ENCODE results near the gene DLST. TPM values are rescaled to one million over a fixed set of nuclear protein-coding genes. Genes with fewer than 3 reads are reported as not detected.

Gene DLST
- polyA plus RNA-seq, 2 of the 4 experiments (the other 2 are of a cell fraction): 102 to 129 TPM

DNA sequence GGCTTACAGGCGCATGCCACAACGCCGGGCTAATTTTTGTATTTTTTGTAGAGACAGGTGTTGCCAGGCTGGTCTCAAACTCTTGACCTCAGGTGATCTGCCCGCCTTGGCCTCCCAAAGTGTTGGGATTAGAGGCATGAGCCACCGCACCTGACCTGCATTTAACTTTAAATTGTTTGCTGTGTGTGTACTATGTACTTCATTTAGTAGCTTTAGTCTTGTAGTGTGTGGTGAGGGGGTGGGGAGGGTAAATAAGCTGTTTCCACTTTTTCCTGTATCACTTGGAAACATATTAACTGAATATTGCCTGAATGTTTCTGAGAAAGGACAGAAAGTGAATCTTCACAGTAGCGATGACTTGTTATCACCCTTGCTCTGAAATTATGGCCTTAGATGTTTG is 8.5 kb downstream of the DLST start (continued):
- TF ChIP-seq ZFP36 (IDR thresholded peaks at IDR 0.05; ENCODE audit: borderline replicate concordance, partially characterized antibody): no peak
- TF ChIP-seq RFX5 (IDR thresholded peaks at IDR 0.05): no peak

- CTCF ChIA-PET: interaction anchor here (1.1 to 15.6 kb wide), 5 partner anchors 16 to 197 kb away, joined by 3 to 173 read pairs (median 8); no protein-coding TSS in a partner anchor
Measured at GRCh38 chr14:74891870-74892269, 10.2 kb downstream of the DLST start.

DNA sequence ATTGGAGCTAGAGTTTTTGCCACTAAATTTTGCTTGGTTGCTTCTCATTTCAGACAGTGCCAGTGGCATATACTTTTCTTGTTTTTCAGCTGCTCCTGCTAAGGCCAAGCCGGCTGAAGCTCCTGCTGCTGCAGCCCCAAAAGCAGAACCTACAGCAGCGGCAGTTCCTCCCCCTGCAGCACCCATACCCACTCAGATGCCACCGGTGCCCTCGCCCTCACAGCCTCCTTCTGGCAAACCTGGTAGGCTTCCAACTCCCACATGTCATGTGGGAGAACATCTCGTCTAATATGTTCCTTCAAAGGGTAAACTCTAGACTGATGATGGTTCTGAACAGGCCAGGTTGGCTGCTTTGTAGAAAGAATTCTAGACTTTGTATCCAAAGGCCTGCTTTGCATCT is 11.0 kb downstream of the DLST start:
- DNase-seq (ENCODE audit: low read depth in 1 of 2, low spot score in 1 of 2) (no peak), ATAC-seq (no peak), FAIRE-seq (no peak)
- TF ChIP-seq HEYL (CRISPR knock-in tag; IDR thresholded peaks at IDR 0.05): no peak
- no peak for TF ChIP-seq ZFP36 (IDR thresholded peaks at IDR 0.05; ENCODE audit: borderline replicate concordance, partially characterized antibody)
- TF ChIP-seq POLR2AphosphoS2 (conservative IDR thresholded peaks at IDR 0.05; ENCODE audit: low read length): no peak
- no peak for TF ChIP-seq E2F6 (IDR thresholded peaks at IDR 0.05; ENCODE audit: borderline replicate concordance, low read depth)
- no peak for TF ChIP-seq MYC (IDR thresholded peaks at IDR 0.05; ENCODE audit: borderline replicate concordance, low read length)
- TF ChIP-seq KDM5A (IDR thresholded peaks at IDR 0.05): no peak
- TF ChIP-seq REST (IDR thresholded peaks at IDR 0.05): no peak
- TF ChIP-seq KDM1A (IDR thresholded peaks at IDR 0.05; ENCODE audit: low read depth): no peak
- no peak for TF ChIP-seq HOXB13 (CRISPR knock-in tag; IDR thresholded peaks at IDR 0.05; ENCODE audit: low read depth)
- no peak for TF ChIP-seq CEBPB (IDR thresholded peaks at IDR 0.05)
- no peak for TF ChIP-seq RCOR1 (IDR thresholded peaks at IDR 0.05; ENCODE audit: low read depth, low read length)
- TF ChIP-seq HOXA7 (CRISPR knock-in tag; IDR thresholded peaks at IDR 0.05): no peak
- TF ChIP-seq JUN (IDR thresholded peaks at IDR 0.05): no peak
- no peak for TF ChIP-seq GATA3 (IDR thresholded peaks at IDR 0.05; ENCODE audit: borderline replicate concordance)
- TF ChIP-seq ESRRA (IDR thresholded peaks at IDR 0.05; ENCODE audit: borderline replicate concordance, low read length): no peak
- TF ChIP-seq SREBF2 (IDR thresholded peaks at IDR 0.05): no peak
- TF ChIP-seq EP300 (IDR thresholded peaks at IDR 0.05): no peak
- TF ChIP-seq CTCF (IDR thresholded peaks at IDR 0.05): no peak
- TF ChIP-seq TP53 (CRISPR knock-in tag; IDR thresholded peaks at IDR 0.05): no peak
- TF ChIP-seq HMGXB4 (CRISPR knock-in tag; IDR thresholded peaks at IDR 0.05; ENCODE audit: borderline replicate concordance): no peak
- WGBS (ENCODE audit: missing lambda C conversion rate): 86% methylated on average over 5 of the region's 5 CpGs
- no peak overlapping the region for H3K4me2 ChIP-seq
- H3K27ac ChIP-seq: no peak overlapping the region
- no peak overlapping the region for H3K4me3 ChIP-seq
- POLR2A ChIA-PET: interaction anchor here (0.5 kb wide), 1 partner anchor 401 kb away, joined by 3 read pairs; no protein-coding TSS in a partner anchor
- CTCF ChIA-PET: interaction anchor here (1.1 to 15.6 kb wide), 7 partner anchors 13 to 284 kb away, joined by 3 to 173 read pairs (median 5); no protein-coding TSS in a partner anchor
- peaks cover 12% of the 10 kb centered on the region for H3K4me1 ChIP-seq
- H3K9me3 ChIP-seq: no peaks in the 10 kb centered on the region

More at GRCh38 chr14:74891870-74892269, 10.2 kb downstream of the DLST start:
- 72% methylated on average over 6 of the region's 6 CpGs for WGBS (ENCODE audit: missing lambda C conversion rate)
- Histone ChIP-seq H3K9me3 (no peaks in the 10 kb centered on the region), H3K4me1 (peaks cover 21% of the 10 kb centered on the region), H3K4me2 (no peak overlapping the region), H3K4me3 (no peak overlapping the region), H3K27ac (no peak overlapping the region)
- FAIRE-seq (no peak), ATAC-seq (no peak), DNase-seq (ENCODE audit: low read depth in 1 of 2, low spot score in 1 of 2) (no peak)
- POLR2A ChIA-PET: no interaction called here
- TF ChIP-seq, protein P1, sequence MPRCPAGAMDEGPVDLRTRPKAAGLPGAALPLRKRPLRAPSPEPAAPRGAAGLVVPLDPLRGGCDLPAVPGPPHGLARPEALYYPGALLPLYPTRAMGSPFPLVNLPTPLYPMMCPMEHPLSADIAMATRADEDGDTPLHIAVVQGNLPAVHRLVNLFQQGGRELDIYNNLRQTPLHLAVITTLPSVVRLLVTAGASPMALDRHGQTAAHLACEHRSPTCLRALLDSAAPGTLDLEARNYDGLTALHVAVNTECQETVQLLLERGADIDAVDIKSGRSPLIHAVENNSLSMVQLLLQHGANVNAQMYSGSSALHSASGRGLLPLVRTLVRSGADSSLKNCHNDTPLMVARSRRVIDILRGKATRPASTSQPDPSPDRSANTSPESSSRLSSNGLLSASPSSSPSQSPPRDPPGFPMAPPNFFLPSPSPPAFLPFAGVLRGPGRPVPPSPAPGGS (IDR thresholded peaks at IDR 0.05): no peak
- TF ChIP-seq FOSL2 (IDR thresholded peaks at IDR 0.05) (no peak), FOSL2 (CRISPR knock-in tag; IDR thresholded peaks at IDR 0.05) (peak; percentile 47)
